ENCODE results near the gene MDGA2. TPM values are rescaled to one million over a fixed set of nuclear protein-coding genes. Genes with fewer than 3 reads are reported as not detected.

MDGA2 gene
- total and polyA plus RNA-seq, 9 of the 15 experiments (the other 6 are each of a cell fraction or from before 2014, with no cell fraction given) = 0.01 to 0.18 (median 0.03) TPM; not detected in 5

DNA sequence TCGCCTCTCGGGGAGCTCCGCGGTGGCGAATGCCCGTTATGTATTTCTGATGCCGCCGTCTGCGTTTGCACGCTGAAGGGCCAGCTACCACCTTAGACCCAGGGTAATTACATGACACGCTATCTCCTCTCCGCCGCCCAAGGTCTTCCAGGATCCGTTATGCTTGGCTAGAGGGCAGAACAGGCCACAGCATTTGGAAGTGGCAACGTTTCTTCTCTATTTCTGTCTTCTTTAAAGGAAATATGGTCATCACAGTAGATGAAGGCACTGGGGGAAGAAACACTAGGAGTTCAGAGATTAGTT lies 861 bp upstream of the MDGA2 start:
- H3K9ac ChIP-seq (ENCODE audit: insufficient read depth in 1 of 2, low read depth in 2 of 2, low read length in 2 of 2) = no peak overlapping the region
- no peaks in the 10 kb centered on the region for H4K20me1 ChIP-seq (replicated peaks; ENCODE audit: control insufficient read depth, insufficient read depth, low read length)
- ATAC-seq = no peak
- no peak overlapping the region for H3K4me3 ChIP-seq
- H3K9me1 ChIP-seq (ENCODE audit: control insufficient read depth, insufficient read depth, low read length) = no peaks in the 10 kb centered on the region
- WGBS (ENCODE audit: insufficient coverage, low coverage, missing lambda C conversion rate) = 6% methylated on average over 13 of the region's 15 CpGs
- ChIA-PET POLR2A (interaction anchor here (0.6 kb wide), 1 partner anchor 276 kb away, joined by 3 read pairs; no protein-coding TSS in a partner anchor), CTCF (ENCODE audit: low intra/inter-chr PET ratio) (no interaction called here)
- no peak overlapping the region for H3K27ac ChIP-seq (ENCODE audit: extremely low read depth, low read depth, low read length)
- H3K27me3 ChIP-seq (ENCODE audit: control insufficient read depth in 2 of 2, insufficient read depth in 2 of 2, low read length in 2 of 2) = no peaks in the 10 kb centered on the region
- no peaks in the 10 kb centered on the region for H3K79me2 ChIP-seq (ENCODE audit: control insufficient read depth, insufficient read depth, low read length)
- DNase-seq (ENCODE audit: extremely low read depth in 1 of 4, low spot score in 3 of 4) = no peak
- FAIRE-seq = no peak
- BruUV-seq (replicated peaks) = no TSS peak
- intact Hi-C loops (cut with micrococcal nuclease) (no loop called here), in situ Hi-C loops (cut with MboI) (no loop called here)
- H3K4me1 ChIP-seq (replicated peaks in 1 of 2; ENCODE audit: control insufficient read depth in 2 of 2, insufficient read depth in 2 of 2, low read length in 2 of 2) = no peaks in the 10 kb centered on the region
- TF ChIP-seq MEF2A (IDR thresholded peaks at IDR 0.05; ENCODE audit: control insufficient read depth, low read depth, low read length) (no peak), TFAM (CRISPR knock-in tag; conservative IDR thresholded peaks at IDR 0.05) (no peak), CHD1 (IDR thresholded peaks at IDR 0.05; ENCODE audit: low read length) (no peak), PCBP2 (IDR thresholded peaks at IDR 0.05; ENCODE audit: low read depth, low read length, poor library complexity, severe bottlenecking) (no peak), ZNF707 (CRISPR knock-in tag; conservative IDR thresholded peaks at IDR 0.05) (no peak), CREB3 (tag; conservative IDR thresholded peaks at IDR 0.05; ENCODE audit: low read depth) (no peak), MED1 (CRISPR knock-in tag; IDR thresholded peaks at IDR 0.05; ENCODE audit: borderline replicate concordance) (no peak), ESRRB (CRISPR knock-in tag; IDR thresholded peaks at IDR 0.05; ENCODE audit: borderline replicate concordance) (no peak)
- TF ChIP-seq, protein P1, sequence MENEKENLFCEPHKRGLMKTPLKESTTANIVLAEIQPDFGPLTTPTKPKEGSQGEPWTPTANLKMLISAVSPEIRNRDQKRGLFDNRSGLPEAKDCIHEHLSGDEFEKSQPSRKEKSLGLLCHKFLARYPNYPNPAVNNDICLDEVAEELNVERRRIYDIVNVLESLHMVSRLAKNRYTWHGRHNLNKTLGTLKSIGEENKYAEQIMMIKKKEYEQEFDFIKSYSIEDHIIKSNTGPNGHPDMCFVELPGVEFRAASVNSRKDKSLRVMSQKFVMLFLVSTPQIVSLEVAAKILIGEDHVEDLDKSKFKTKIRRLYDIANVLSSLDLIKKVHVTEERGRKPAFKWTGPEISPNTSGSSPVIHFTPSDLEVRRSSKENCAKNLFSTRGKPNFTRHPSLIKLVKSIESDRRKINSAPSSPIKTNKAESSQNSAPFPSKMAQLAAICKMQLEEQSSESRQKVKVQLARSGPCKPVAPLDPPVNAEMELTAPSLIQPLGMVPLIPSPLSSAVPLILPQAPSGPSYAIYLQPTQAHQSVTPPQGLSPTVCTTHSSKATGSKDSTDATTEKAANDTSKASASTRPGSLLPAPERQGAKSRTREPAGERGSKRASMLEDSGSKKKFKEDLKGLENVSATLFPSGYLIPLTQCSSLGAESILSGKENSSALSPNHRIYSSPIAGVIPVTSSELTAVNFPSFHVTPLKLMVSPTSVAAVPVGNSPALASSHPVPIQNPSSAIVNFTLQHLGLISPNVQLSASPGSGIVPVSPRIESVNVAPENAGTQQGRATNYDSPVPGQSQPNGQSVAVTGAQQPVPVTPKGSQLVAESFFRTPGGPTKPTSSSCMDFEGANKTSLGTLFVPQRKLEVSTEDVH (IDR thresholded peaks at IDR 0.05; ENCODE audit: low read depth, partially characterized antibody) = no peak
- no peak overlapping the region for H2AFZ ChIP-seq (ENCODE audit: low read depth, low read length)
- no peaks in the 10 kb centered on the region for H3K9me3 ChIP-seq (replicated peaks; ENCODE audit: control insufficient read depth, insufficient read depth, low read depth, low read length)
- no peak overlapping the region for H3K4me2 ChIP-seq (ENCODE audit: insufficient read depth, low read length)
- H3K36me3 ChIP-seq (ENCODE audit: control insufficient read depth, insufficient read depth, low read length) = no peaks in the 10 kb centered on the region

Data from K562 (cell line).